Measurements from ENCODE around the gene SGSM2. TPM values are rescaled to one million over a fixed set of nuclear protein-coding genes. Genes with fewer than 3 reads are reported as not detected.

Gene SGSM2
- total RNA-seq, 1 experiment from 2014 or later = 65.6 TPM

DNA sequence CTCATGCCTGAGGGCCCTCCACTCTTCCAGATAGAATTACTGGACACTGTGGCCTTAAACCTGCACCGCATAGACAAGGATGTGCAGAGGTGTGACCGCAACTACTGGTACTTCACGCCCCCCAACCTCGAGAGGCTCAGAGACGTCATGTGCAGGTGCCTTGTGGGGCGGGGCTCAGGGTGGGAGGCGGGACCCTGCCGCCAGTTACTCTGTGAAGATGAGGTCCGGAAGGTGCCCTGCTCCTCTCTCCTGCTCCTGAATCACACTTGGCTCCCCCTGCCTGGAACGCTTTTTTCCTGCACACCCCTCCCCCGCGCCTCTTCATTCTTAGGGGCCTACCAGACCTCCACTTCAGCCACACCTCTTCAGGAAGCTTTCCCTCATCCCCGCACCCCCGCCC is 38.8 kb downstream of the SGSM2 start:
- POLR2A ChIA-PET = no interaction called here
- no peaks in the 10 kb centered on the region for H3K27me3 Mint-ChIP-seq (ENCODE audit: insufficient read depth, unreplicated experiment)
- no peak overlapping the region for H3K27ac Mint-ChIP-seq (ENCODE audit: unreplicated experiment)
- BruUV-seq (replicated peaks) = no TSS peak
- no peak overlapping the region for H3K4me3 Mint-ChIP-seq (ENCODE audit: unreplicated experiment)
- peaks cover 56% of the 10 kb centered on the region for H3K36me3 Mint-ChIP-seq (ENCODE audit: insufficient read depth, unreplicated experiment)
- H3K4me3 ChIP-seq (ENCODE audit: low read depth, low read length) = no peak overlapping the region
- no peaks in the 10 kb centered on the region for H3K4me1 ChIP-seq
- no peaks in the 10 kb centered on the region; the same call in 1 of the 2 replicates for H3K36me3 ChIP-seq (ENCODE audit: control insufficient read depth, insufficient read depth, low read length)
- TF ChIP-seq, protein P1, sequence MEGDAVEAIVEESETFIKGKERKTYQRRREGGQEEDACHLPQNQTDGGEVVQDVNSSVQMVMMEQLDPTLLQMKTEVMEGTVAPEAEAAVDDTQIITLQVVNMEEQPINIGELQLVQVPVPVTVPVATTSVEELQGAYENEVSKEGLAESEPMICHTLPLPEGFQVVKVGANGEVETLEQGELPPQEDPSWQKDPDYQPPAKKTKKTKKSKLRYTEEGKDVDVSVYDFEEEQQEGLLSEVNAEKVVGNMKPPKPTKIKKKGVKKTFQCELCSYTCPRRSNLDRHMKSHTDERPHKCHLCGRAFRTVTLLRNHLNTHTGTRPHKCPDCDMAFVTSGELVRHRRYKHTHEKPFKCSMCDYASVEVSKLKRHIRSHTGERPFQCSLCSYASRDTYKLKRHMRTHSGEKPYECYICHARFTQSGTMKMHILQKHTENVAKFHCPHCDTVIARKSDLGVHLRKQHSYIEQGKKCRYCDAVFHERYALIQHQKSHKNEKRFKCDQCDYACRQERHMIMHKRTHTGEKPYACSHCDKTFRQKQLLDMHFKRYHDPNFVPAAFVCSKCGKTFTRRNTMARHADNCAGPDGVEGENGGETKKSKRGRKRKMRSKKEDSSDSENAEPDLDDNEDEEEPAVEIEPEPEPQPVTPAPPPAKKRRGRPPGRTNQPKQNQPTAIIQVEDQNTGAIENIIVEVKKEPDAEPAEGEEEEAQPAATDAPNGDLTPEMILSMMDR (IDR thresholded peaks at IDR 0.05; ENCODE audit: insufficient read depth in 1 of 2, low read depth in 1 of 2, low read length in 1 of 2, severe bottlenecking in 1 of 2, unreplicated experiment in 1 of 2) = no peak
- intact Hi-C loops (cut with micrococcal nuclease; ENCODE audit: unreplicated experiment) = no loop called here
- H3K4me1 Mint-ChIP-seq (ENCODE audit: low read depth, unreplicated experiment) = no peaks in the 10 kb centered on the region
- H3K9me3 ChIP-seq = no peaks in the 10 kb centered on the region
- no peaks in the 10 kb centered on the region for H3K27me3 ChIP-seq (replicated peaks; ENCODE audit: control insufficient read depth, insufficient read depth, low read length)
- no peak for DNase-seq
- no peaks in the 10 kb centered on the region for H3K9me3 Mint-ChIP-seq (ENCODE audit: unreplicated experiment)
- CTCF ChIA-PET = no interaction called here

- H3K4me3 ChIP-seq (ENCODE audit: low read depth, low read length) = no peak overlapping the region
- no peak overlapping the region for H3K27ac Mint-ChIP-seq (ENCODE audit: unreplicated experiment)
- no peak for DNase-seq
- no peaks in the 10 kb centered on the region; the same call in 1 of the 2 replicates for H3K36me3 ChIP-seq (ENCODE audit: control insufficient read depth, insufficient read depth, low read length)
- no peaks in the 10 kb centered on the region for H3K27me3 ChIP-seq (replicated peaks; ENCODE audit: control insufficient read depth, insufficient read depth, low read length)
- H3K9me3 Mint-ChIP-seq (ENCODE audit: unreplicated experiment) = no peaks in the 10 kb centered on the region
- ChIA-PET POLR2A (no interaction called here), CTCF (interaction anchor here (0.7 kb wide), 1 partner anchor 39 kb away, joined by 4 read pairs; no protein-coding TSS in a partner anchor)
- no TSS peak for BruUV-seq (replicated peaks)
- no peak overlapping the region for H3K4me3 Mint-ChIP-seq (ENCODE audit: unreplicated experiment)
- H3K4me1 Mint-ChIP-seq (ENCODE audit: low read depth, unreplicated experiment) = no peaks in the 10 kb centered on the region
- no peaks in the 10 kb centered on the region for H3K4me1 ChIP-seq
- peaks cover 59% of the 10 kb centered on the region for H3K36me3 Mint-ChIP-seq (ENCODE audit: insufficient read depth, unreplicated experiment)
- H3K9me3 ChIP-seq = no peaks in the 10 kb centered on the region
- TF ChIP-seq, protein P1 (IDR thresholded peaks at IDR 0.05; ENCODE audit: insufficient read depth in 1 of 2, low read depth in 1 of 2, low read length in 1 of 2, severe bottlenecking in 1 of 2, unreplicated experiment in 1 of 2) = no peak
- no peaks in the 10 kb centered on the region for H3K27me3 Mint-ChIP-seq (ENCODE audit: insufficient read depth, unreplicated experiment)
- intact Hi-C loops (cut with micrococcal nuclease; ENCODE audit: unreplicated experiment) = no loop called here
These were observed 40.4 kb downstream of the SGSM2 start for GRCh38 chr17:2377659-2378058.

DNA sequence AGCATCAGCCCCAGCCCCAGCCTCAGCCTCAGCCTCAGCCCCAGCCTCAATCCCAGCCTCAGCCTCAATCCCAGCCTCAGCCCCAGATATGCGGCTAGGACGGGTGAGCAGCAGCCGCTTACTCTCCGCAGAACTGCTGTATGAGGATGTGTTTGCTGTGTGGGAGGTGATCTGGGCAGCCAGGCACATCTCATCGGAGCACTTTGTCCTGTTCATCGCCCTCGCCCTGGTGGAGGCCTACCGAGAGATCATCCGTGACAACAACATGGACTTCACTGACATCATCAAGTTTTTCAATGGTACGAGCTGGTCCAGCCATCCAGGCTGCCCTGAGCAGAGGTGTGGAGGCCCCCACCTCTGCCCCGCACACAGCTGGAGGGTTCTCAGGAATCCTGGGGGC is 41.6 kb downstream of the SGSM2 start:
- no peak overlapping the region for H3K4me3 ChIP-seq (ENCODE audit: low read depth, low read length)
- no peaks in the 10 kb centered on the region for H3K27me3 ChIP-seq (replicated peaks; ENCODE audit: control insufficient read depth, insufficient read depth, low read length)
- Mint-ChIP-seq H3K9me3 (ENCODE audit: unreplicated experiment) (no peaks in the 10 kb centered on the region), H3K36me3 (ENCODE audit: insufficient read depth, unreplicated experiment) (peaks cover 57% of the 10 kb centered on the region), H3K27ac (ENCODE audit: unreplicated experiment) (no peak overlapping the region), H3K4me1 (ENCODE audit: low read depth, unreplicated experiment) (no peaks in the 10 kb centered on the region), H3K27me3 (ENCODE audit: insufficient read depth, unreplicated experiment) (no peaks in the 10 kb centered on the region), H3K4me3 (ENCODE audit: unreplicated experiment) (no peak overlapping the region)
- ChIA-PET POLR2A (interaction anchor here (0.5 kb wide), 1 partner anchor 36 kb away, joined by 4 read pairs; no protein-coding TSS in a partner anchor), CTCF (interaction anchor here (1.1 to 1.2 kb wide), 2 partner anchors 37 to 39 kb away, joined by 3 read pairs; no protein-coding TSS in a partner anchor)
- TF ChIP-seq, protein P1 (IDR thresholded peaks at IDR 0.05; ENCODE audit: insufficient read depth in 1 of 2, low read depth in 1 of 2, low read length in 1 of 2, severe bottlenecking in 1 of 2, unreplicated experiment in 1 of 2) = no peak
- DNase-seq = no peak
- intact Hi-C loops (cut with micrococcal nuclease; ENCODE audit: unreplicated experiment) = no loop called here
- no peaks in the 10 kb centered on the region for H3K4me1 ChIP-seq
- H3K36me3 ChIP-seq (ENCODE audit: control insufficient read depth, insufficient read depth, low read length) = no peaks in the 10 kb centered on the region; the same call in 1 of the 2 replicates
- no peaks in the 10 kb centered on the region for H3K9me3 ChIP-seq
- BruUV-seq (replicated peaks) = no TSS peak
